ENCODE data around the gene P2RY11. TPM values are rescaled to one million over a fixed set of nuclear protein-coding genes. Genes with fewer than 3 reads are reported as not detected.
A peak's percentile ranks its signal among the peaks of the same experiment; 100 is the strongest.

Gene P2RY11
- total RNA-seq, 1 experiment from 2014 or later = 60.6 TPM

DNA sequence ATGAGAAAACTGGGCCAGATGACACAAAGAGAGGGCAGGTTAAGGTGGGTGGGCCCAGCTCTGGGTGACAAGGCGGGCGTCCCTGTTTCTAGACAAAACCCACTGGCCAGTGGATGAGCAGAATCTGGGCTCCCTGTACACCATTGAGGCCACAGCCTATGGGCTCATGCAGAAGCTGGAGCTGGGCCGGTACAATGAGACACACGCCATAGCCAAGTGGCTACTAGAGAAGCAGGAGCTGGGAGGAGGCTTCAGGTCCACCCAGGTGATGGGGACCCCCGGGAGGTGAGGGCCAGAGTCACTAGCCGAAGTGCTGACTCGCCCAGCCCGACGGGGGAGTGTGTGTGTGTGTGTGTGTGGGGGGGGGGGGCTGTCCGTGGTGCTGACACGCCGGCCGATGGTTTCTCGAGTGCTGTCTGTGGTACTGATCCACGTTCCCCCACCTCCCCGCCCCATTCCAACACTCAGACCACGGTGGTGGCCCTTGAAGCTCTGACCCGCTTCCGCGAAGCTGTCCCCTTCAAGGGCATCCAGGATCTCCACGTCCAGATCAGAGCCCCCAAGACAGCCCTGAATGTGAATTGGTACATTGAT lies 49.7 kb upstream of the P2RY11 start:
- peaks cover 53% of the 10 kb centered on the region for H3K27me3 Mint-ChIP-seq (ENCODE audit: low read depth)
- Histone ChIP-seq H4K5ac (ENCODE audit: insufficient read length, low read depth, low read length) (no peak overlapping the region), H2AK5ac (ENCODE audit: insufficient read length, low read length) (no peak overlapping the region), H3K18ac (ENCODE audit: insufficient read length, low read depth, low read length) (peak overlapping the region; percentile 49), H3K79me2 (ENCODE audit: insufficient read depth, low read length) (no peaks in the 10 kb centered on the region), H2BK5ac (ENCODE audit: insufficient read length, low read length) (no peak overlapping the region), H3K4me1 (ENCODE audit: insufficient read depth, low read length) (no peaks in the 10 kb centered on the region), H3K4ac (ENCODE audit: low read depth, low read length) (no peak overlapping the region), H3K9ac (ENCODE audit: extremely low read depth, insufficient read length, low read length) (no peak overlapping the region), H4K91ac (ENCODE audit: insufficient read length, low read depth, low read length) (no peak overlapping the region), H2BK20ac (ENCODE audit: low read depth, low read length, poor library complexity, severe bottlenecking) (no peak overlapping the region), H3K23ac (ENCODE audit: insufficient read length, low read depth, low read length) (peak overlapping the region; percentile 85), H3K79me1 (ENCODE audit: insufficient read depth, low read depth, low read length, poor library complexity, severe bottlenecking) (no peaks in the 10 kb centered on the region), H2BK15ac (ENCODE audit: low read depth, low read length) (no peak overlapping the region), H2BK120ac (ENCODE audit: low read depth, low read length, poor library complexity, severe bottlenecking) (no peak overlapping the region), H4K8ac (replicated peaks; ENCODE audit: insufficient read length, low read depth, low read length) (no peak overlapping the region), H2BK12ac (ENCODE audit: insufficient read length, low read depth, low read length) (no peak overlapping the region), H3K56ac (ENCODE audit: insufficient read length, low read depth, low read length) (no peak overlapping the region), H3K23me2 (ENCODE audit: insufficient read length, low read depth, low read length, poor library complexity, severe bottlenecking) (no peaks in the 10 kb centered on the region), H3T11ph (ENCODE audit: low read length) (no peak overlapping the region), H3K9me3 (ENCODE audit: control insufficient read depth, low read depth, low read length) (no peaks in the 10 kb centered on the region), H3K27ac (ENCODE audit: insufficient read length, low read depth, low read length) (no peak overlapping the region), H2AFZ (ENCODE audit: low read length) (no peak overlapping the region), H3K4me2 (ENCODE audit: insufficient read depth, insufficient read length, low read length) (no peak overlapping the region), H4K20me1 (ENCODE audit: control insufficient read depth, insufficient read depth, insufficient read length) (no peaks in the 10 kb centered on the region), H3K14ac (ENCODE audit: insufficient read depth, low read length) (no peak overlapping the region), H3K27me3 (ENCODE audit: insufficient read depth, low read length) (no peaks in the 10 kb centered on the region; the same call in 1 of the 2 replicates)
- TF ChIP-seq, protein P1, sequence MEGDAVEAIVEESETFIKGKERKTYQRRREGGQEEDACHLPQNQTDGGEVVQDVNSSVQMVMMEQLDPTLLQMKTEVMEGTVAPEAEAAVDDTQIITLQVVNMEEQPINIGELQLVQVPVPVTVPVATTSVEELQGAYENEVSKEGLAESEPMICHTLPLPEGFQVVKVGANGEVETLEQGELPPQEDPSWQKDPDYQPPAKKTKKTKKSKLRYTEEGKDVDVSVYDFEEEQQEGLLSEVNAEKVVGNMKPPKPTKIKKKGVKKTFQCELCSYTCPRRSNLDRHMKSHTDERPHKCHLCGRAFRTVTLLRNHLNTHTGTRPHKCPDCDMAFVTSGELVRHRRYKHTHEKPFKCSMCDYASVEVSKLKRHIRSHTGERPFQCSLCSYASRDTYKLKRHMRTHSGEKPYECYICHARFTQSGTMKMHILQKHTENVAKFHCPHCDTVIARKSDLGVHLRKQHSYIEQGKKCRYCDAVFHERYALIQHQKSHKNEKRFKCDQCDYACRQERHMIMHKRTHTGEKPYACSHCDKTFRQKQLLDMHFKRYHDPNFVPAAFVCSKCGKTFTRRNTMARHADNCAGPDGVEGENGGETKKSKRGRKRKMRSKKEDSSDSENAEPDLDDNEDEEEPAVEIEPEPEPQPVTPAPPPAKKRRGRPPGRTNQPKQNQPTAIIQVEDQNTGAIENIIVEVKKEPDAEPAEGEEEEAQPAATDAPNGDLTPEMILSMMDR (conservative IDR thresholded peaks at IDR 0.05) = no peak
- no peak overlapping the region; a peak in 1 of 7 replicates for H3K27ac Mint-ChIP-seq
- H3K36me3 Mint-ChIP-seq (ENCODE audit: insufficient read depth in 1 of 3, low read depth in 3 of 3) = no peaks in the 10 kb centered on the region
- WGBS (ENCODE audit: extremely low coverage, insufficient read length, low lambda C conversion rate) = no CpG with 5 or more reads among the region's 21 CpGs
- peak; percentile 55 for DNase-seq
- no peaks in the 10 kb centered on the region for H3K4me1 Mint-ChIP-seq
- no peak overlapping the region for H3K4me3 Mint-ChIP-seq
- H3K9me3 Mint-ChIP-seq = peaks cover 0 to 3% of the 10 kb centered on the region in 2 experiments; a peak in 2 of 5 replicates
